GM19023 (cell line): Measurements from ENCODE around the gene AADACL3.

Source experiments
- ATAC-seq: cut with Tn5 transposase; IDR thresholded peaks from one replicate; pipeline ENCODE4 v1.9.1; 2021; ENCODE audit warnings: mild to moderate bottlenecking, moderate library complexity; ENCODE audit not compliant: unreplicated experiment

Gene AADACL3

GRCh38 chr1:12764016-12764415 is 48.1 kb downstream of the AADACL3 start:
- ATAC-seq, result no peak

DNA sequence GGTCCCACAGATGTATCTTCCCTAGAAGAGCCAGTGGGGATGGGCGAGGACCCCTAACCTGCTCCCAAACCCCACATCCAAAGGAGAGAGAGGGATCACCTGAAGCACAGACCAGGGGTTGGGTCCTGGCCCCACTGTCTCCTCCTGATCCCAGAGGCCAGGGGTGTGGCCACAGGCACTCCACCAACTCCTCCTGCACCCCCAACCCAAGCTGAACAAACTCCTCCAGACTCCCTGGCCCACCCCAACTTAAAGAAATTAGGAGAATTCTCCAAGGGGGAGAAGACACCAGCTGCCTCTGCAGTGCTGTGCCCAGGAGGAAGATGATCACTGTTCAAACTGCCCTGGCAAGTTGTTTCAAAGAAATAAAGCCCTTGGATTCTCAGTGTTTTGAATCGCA is 53.1 kb downstream of the AADACL3 start:
- no peak for ATAC-seq

GRCh38 chr1:12769976-12770505 is 54.1 kb downstream of the AADACL3 start:
- ATAC-seq, result no peak

GRCh38 chr1:12770620-12771019 is 54.7 kb downstream of the AADACL3 start:
- no peak for ATAC-seq

DNA sequence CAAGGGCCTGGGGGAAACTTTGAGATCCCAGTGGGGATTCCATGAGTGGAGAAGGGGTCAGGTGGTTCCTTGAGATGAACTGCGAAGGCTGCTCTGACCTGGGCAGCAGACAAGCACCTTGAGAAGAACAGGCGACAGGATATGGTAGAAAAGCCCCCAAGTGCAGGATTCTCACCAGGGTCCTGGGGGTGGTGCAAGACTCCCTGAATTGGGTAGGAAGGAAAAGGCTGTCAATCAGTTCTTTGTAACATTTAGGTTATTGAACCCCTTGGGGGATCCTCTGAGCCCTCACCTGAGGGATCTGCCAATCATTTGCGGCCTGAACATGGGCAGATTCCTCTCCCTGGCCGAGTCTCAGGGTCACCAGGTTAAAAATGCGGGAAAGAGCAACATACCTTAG is 55.3 kb downstream of the AADACL3 start:
- no peak for ATAC-seq

GRCh38 chr1:12772520-12772919 is 56.6 kb downstream of the AADACL3 start:
- no peak for ATAC-seq

- no peak for ATAC-seq
These were observed 57.5 kb downstream of the AADACL3 start, which contains the start of gene PRAMEF12 for GRCh38 chr1:12773438-12773837. Gene PRAMEF12 (plus strand): TSS chr1:12773738. CDS start chr1:12774868, 1,130 bp downstream.

DNA sequence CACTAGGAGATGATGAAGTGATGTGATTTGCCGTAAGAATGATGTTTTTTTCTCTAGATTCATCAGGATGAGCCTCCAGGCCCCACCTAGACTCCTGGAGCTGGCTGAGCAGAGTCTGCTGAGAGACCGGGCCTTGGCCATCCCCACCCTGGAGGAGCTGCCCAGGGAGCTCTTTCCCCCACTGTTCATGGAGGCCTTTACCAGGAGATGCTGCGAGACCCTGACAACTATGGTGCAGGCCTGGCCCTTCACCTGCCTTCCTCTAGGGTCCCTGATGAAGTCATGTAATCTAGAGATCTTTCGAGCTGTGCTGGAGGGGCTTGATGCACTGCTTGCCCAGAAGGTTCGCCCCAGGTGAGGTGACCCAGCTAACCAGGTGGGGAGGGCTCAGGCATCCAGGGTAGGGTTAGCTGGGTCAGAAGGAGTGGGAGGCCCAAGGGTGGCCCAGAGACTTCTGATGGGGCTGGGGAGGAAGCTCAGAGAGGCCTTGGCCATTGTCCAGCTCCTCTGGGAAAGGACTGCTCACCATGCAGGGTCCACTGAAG is 59.0 kb downstream of the AADACL3 start:
- ATAC-seq, result no peak

- no peak for ATAC-seq
These were observed 59.5 kb downstream of the AADACL3 start for GRCh38 chr1:12775443-12775842.

- ATAC-seq, result no peak
These were observed 61.1 kb downstream of the AADACL3 start for GRCh38 chr1:12776801-12777557.
